Stimulated activated CD8-positive, alpha-beta memory T cell treated with anti-CD3 and anti-CD28 coated beads, Interleukin-4, amount 100 ng/mL, for 1 hour (primary cell): Measurements from ENCODE around the gene ABCB9.
"Not testable (repeated sequence)": the region's sequence is repeated elsewhere in the genome, so short reads cannot be mapped to it uniquely, and the experiment has no call there.

Experiments
- DNase-seq, 2 donors: peaks; one replicate each; pipeline ENCODE4 v3.0.0-alpha.2; 2020; ENCODE audit warnings: low read depth in 2 of 2, low spot score in 1 of 2

ABCB9 gene

DNA sequence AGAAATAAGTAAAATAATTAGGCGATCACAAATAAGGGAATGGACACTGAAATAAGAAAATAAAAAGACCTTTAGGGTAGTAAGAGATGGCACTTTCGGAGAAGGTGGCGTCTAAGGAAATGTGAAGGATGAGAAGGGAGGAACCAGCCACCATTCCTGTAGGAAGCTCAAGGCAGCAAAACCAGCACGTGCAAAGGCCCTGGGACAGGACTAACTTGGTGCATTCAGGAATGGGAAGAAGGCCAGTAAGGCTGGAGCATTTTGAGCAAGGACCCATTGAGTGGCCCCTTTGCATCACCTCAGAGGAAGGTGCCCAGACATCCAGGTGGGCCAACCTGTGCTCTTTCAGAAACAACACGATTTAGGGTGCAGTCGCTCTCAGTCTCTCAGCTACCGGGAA is 69.6 kb downstream of the ABCB9 start:
- DNase-seq, result no peak

DNA sequence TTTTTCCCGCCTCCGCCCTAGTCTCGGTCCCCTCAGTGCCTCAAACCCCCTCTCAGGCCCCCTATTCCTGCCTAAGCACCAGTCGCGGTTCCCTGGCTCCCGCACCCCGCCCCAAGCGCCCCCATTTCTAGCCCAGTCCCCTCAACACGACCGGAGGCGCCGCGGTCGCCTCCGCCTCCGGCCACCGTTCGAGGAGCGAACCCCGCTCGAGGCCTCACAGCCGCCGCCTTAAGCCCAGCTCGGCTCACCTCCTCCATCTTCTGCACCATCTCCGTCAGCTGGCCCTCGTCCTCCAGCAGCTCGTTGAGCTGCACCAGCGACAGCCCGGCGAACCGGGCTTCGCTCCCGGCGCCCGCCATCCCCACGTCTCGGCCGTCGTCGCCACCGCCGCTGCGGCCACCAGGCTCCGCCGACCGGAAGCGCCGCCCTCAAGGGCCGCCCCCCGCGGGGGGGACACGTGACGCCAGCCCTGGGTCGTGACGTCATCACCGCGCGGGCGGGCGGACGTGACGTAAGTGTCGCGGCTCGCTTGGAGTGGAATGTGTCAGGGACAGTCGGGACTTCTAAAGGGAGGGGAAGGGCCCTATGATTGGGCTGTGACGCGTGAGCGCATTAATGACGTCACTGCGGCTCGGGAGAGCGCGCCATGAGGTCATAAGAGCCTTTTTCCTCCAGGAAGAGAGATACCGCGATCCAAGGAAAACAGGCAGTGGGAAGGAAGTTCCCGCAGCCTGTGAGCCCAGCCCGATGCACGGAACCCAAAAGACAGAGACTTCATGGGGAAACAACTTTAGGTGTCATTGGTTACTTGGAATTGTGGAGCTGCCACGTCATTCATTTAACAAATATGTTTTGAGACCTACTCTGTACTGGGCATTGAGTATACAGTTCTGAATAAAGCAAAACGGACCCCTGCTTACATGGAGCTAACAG is 70.3 kb downstream of the ABCB9 start, which contains the start of gene VPS37B:
Gene VPS37B, minus strand, starts transcription at position 421 of the 933 bp plus-strand sequence. Its CDS starts 62 bp downstream, at position 359.
- peak; percentile 76 to 82 for DNase-seq

DNA sequence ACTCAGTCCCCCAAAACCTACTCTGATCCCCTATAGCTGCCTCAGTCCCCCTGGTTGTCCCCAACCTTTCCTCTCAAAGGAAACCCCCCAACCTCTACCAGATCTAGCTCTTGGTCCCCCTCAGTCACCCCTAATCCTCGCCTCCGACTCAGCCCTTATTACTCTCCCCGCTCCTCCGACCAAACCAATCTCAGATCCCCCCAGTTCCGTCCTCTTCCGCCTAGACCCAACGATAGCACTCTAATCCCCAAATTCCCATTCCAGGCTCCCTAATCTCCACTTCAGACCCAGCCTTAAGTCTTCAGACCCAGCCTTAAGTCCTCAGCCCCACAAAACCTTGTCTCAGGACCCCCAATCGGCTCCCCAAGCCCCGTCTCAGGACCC is 71.0 kb downstream of the ABCB9 start:
- DNase-seq, result no peak

DNA sequence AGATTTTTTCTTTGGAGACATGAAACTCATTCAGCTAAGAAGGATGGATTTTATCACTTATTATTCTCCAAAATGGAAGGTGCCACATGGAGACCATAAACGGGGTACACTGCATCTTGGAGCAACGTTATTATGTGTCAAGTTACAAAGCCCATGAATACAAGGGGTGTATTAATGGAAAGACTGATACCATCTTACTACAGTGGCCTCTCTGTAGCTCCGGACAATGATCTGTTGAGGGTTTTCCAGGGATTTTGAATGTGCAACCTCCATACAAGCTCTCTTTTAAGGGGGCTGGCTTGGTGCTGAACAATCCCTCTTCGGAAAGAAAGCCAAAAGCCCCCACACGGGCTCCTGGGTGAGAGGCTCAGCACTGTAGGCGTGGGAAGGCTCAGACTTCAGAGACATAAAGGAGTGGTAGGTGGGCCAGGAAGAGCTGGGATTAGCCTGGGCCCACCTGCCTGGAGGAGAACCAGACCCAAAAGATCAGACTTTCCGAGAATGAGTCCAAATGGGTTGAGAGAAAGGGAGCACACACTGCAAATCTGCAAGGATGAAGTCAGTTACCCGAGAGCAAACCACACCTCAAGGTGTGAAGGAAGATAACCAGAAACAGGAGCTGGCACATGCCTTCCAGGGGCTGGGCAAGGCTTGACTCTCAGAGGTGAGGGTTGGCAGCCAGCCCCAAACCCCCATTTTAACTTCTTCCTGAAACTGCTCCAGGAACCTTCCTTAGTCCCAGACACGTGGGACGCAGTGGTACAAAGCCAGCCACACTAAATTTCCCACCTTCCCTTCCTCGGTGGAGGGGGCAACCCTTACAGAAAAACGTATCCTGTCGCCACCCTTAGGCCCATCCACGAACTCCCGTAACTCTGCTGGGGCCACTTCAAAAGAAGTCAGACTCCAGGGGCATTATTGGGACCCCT is 71.8 kb downstream of the ABCB9 start:
- DNase-seq, result no peak

DNA sequence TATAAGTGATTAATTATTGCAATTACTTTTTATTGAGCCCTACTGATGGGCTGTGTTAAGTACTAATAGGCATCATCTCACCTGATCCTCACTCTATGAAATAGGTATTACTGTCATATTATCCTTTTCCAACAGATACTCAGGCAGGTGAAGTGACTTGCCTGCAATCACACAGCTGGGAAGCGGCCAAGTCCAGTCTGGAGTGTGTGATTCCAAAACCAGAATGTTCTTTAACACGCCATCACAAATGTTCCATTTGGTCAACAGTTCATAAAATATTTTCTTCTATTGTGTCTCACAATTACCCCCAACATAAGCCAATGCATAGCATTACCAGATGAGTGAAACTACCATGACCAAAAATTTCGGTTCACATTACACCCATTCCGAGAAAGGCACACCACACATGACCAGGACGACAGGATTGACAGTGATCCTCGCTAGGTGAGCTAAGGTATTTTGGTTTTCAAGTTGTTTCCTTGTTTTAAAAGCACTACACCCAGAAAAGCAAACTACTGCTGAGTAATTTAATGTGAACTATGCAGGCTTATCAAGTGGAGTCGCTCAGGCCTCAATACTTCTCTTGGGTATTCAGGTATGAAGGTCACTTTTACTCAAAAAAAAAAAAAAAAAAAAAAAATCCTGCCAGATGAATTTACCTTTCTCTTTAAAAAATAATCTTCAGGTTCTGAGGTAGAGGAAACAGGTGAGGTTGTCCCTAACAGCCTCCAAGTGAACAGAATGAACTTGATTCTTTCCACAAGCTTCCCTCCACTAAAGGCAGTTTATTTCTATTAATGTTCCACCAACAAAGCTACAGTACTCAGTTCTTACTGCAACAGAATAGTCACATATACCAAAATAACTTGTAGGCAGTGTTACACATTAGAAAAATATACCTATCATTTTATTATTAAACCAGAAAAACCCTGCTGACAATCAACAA is 72.8 kb downstream of the ABCB9 start:
- DNase-seq, result no peak

DNA sequence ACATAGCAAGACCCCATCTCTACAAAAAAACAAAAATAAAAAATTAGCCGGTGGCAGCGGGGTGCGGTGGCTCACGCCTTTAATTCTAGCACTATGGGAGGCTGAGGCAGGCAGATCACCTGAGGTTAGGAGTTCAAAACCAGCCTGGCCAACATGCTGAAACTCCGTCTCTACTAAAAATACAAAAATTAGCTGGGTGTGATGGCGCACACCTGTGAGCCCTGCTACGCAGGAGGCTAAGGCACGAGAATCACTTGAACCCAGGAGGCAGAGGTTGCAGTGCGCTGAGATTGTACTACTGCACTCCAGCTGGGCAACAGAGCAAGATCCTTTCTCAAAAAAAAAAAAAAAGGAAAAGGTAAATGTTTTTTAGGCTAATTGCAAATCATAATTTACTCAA is 73.5 kb downstream of the ABCB9 start:
- DNase-seq, result not testable (repeated sequence)

DNA sequence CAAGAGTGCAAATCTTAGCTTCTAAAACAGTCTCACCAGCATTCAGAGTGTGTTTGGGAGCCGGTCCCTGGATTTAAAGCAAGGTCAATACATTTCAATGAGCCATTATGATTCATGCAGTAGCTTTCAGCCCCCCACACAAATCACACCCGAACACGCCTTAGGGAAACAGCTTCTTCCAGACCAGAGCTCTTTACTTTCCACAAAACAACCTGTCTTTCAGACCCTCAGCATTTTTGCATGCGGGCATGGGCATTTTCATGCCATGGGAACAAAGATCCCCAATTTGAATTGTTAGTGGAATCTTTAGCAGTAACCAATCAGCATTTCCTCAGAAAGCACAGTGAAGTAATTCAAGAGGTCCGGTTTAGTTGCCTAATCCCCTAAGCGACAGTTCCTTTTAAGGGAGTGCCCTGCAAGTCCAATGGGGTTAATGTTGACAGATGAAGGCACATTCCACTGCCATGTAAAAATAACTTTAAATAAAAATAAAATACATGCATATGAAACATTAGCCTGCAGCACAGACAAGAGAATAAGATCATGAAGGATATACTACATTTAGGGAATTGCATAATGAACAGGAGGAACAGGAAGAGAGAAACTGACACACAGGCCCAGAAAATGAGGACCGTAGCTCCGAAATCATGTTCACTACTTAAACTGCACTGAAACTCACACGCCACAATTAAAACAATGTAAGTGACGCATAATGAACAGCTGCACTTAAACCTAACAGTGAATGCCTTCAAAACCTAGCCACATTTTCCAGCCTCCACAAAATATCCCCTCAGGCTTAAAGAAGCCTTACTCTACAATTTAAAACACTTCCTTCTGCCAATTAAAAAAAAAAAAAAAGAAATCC is 74.4 kb downstream of the ABCB9 start:
- no peak for DNase-seq

DNA sequence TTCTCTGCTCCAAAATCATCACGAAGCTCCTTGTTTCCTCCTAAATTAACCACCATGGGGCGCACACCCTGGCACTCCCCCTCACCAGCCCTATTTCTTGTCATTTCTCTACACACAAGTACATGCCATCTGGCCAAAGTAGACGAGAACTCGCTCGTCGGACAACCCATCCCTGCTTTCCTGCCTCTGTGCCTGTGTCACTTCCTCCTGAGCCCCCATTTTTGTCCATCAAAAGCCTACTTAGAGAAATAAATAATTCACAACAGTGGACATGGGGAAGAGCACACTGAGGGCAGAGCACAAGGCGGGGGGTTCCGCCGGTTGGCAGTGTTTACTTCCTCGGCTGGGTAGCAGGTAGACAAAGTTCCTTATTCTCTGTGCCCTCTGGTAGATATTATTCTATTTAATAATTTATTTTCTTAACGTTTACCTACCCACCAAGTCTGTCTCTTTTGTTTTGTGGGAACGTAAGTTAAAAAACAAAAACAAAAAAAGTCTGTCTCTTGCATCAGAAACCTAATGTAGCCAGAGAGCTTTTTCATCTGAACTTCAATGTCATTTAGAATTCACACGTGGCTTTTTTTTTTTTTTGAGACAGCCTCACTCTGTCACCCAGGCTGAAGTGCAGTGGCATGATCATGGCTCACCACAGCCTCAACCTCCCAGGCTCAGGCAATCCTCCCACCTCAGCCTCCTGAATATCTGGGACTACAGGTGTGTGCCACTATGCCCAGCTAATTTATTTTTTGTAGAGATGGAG is 76.3 kb downstream of the ABCB9 start:
- DNase-seq, result no peak

DNA sequence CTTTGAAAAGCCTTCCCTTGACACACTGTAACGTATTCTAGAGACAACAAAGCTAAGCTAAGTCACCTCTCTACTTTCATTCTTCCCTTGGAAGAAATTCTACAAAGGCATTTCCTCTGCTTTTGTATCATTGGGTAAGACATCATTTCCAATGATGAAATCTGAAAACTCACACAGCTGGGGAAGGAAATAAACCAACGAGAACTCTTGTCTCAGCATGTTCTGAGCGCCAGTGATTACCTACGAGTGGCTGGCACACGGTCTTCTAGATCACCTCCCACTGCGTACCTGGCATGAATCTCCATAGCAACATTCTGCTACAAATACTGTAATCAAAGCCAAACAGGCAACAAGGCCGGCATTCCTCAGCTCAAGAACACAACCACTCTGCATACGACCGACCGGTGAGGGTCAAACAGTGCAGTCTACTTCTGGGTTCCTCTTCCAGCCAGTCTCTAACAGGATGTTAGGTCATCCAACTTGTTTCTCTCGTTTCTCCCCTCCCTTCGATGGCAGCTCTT is 78.0 kb downstream of the ABCB9 start:
- no peak for DNase-seq

DNA sequence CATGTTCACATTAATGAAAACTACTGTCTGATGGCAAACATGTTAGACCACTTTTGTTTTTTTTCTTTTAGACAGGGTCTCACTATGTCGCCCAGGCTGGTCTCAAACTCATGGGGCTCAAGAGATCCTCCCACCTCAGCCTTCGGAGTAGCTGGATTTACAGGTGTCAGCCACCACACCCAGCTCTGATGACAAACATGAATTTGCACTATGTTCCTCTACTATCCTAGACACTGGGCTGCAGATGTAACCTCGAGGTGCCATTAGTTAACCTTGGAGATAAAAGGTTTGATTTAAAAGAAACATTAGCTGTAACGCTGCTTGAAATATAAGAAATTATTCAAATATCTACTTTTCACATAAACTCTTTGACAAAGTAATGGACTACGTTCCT is 78.4 kb downstream of the ABCB9 start:
- DNase-seq, result no peak

DNA sequence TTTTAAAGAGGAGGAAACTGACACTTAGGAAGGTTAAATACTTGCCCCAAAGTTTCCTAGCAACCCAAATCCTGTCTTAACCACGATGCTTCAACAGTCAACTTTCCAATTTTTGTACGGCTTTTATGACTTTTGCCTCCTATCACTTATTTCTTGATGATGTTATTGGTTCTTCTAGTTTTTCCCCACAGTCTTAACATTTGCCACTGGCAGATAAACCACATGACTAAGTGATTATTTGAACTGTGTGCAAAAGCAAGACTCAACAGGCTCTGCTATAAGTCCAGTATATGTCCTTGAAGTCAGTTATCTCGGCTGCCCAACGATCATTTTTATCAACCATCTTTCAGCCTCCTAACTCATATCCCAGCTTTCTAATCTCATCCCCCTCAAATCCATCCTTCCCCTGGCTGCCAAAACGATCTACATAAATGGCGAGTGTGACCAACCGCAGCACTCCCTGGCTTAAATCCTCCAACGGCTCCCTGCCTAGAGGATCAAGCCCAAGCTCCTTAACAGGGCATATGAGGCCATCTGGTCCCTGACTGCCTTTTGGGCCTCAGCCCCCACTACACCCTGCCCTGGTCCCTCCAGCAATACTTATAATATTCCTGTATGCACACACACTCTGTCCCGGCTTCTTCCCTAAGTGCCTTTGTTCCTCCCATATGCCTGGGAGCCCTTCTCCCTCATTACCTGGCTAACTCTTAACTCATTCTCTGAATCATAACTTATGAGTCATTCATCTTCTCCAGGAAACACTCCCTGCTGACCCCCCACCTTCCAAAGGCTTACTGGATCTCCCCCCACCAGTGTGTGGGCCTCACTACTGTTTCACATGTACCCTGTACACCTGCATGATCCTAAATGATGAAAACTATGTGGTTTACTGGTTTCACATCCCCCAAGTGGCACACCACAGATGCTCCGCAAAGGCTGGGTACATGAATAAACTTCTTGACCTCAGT is 79.1 kb downstream of the ABCB9 start:
- no peak for DNase-seq

DNA sequence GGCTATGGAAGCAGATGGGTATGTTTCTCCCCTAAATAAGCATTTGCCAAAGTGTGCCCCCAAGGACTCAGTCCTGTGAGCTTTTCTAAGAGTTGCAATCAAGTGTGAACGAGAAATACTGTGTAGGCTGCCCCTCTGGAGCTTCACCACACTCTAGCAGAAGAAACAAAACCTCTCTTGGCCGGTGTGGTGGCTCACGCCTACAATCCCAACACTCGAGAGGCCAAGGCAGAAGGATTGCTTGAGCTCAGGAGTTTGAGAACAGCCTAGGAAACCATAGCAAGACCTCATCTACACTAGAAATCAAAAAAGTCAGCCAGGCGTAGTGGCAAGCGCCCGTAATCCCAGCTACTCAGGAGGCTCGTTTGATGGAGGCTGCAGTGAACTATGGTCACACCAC is 80.1 kb downstream of the ABCB9 start:
- no peak for DNase-seq

DNA sequence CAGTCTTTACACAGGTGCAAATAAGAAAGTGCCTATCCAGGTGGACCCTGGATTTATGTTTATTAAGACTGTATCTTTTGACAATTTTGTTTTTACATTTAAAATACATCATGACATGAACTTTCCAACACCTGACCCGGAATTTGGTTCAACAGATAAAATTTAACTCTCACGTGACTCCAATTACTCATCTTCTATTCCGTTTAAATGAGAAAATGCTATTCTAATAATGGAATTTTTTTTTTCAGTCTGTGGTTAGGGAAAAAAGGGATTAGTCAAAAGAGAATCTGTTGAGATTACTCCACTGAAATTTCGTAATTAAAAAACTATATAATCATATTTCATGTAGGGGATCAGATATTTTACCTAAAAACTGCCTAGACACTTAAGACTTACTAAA is 81.4 kb downstream of the ABCB9 start:
- no peak for DNase-seq

DNA sequence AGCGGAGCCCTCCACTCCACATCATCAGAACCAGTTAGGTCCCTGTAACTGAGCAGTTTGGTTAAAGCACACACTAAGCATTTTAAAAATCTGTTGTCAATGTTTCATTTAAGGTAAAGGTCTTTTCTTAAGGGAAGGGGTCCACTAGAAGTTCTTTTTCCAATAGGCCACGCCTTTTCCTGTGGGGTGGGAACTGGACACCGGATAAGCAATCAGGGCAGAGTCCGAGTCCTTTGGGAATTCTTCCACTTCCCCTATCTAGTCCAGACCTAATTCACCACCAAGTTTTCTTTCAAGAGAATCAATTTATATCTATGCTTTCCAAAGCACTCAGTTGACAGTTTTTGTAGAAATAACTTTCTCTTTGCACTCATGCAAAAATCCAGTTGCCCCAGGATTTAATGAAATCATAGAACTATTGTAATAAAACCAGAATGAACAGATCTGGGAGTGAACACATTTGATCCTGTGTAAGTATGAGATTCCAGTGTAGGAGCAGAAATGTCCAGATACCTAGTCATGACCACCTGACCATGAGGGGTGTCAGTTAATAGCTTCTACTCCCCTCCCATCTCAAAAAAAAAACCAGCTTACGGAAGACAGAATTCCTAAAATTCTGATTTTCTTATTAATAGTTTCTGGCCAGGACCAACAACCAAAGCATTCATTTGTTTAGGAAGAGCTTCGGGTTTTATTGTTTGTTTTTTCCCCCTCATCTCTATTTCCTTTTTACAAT is 82.0 kb downstream of the ABCB9 start:
- no peak for DNase-seq

DNA sequence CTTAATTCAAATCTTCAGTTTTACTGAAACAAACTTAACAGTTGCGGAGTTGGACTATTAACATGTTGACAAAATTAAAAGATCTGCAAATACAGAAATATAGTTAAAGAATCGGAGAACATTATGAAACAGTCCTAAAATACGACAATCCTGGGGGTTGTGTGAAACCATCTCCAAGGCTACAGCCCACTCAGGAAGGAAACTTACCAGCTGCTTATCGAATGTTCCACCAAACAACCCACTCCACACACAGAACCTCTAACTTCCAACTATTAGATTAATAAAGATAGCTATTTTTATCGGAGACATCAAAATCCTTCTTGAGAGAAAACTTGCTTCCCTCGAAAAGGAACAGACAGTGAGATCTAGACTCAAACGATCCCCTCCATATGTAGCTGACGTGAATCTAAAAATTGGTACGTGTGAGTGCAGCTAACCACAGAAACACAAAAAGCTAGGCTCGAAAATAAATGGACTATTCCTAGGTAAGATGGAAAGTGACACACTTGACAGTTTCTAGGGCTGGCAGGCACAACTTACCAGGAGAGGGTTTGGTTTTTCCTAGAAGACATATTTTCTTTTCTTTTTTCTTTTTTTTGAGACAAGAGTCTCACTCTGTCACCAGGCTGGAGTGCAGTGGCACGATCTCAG is 83.2 kb downstream of the ABCB9 start:
- no peak for DNase-seq

DNA sequence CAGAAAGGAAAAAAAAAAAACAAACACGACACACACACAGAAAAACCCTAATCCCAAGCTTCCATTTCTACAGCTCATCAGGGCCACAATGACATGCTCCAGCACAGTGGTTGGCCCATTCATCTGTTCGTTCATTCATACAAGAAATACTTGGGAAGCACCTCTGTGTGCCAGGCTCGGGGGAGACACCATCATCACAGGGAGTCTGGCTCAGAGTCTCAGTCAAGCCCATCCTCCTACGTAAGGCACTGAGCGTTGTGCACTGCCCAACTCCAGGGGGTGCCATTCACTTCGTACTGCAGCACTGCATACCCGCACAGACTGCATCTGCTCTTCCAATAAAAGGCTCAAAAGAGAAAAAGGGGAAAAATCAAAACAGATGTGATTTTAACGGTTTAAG is 85.6 kb downstream of the ABCB9 start:
- no peak for DNase-seq
